NCI-H1092 treated with DMSO at 0.1 percent for 48 hours (cell line): ENCODE data around the gene PLA2G1B.

Source experiments
- DNase-seq: peaks from one replicate; lab custom pipeline; 2025; lab: John Stamatoyannopoulos, UW

The PLA2G1B gene

GRCh38 chr12:120324841-120325417 is 2.6 kb downstream of the PLA2G1B start:
- DNase-seq: no peak

GRCh38 chr12:120323772-120324171 is 3.8 kb downstream of the PLA2G1B start:
- DNase-seq: no peak

GRCh38 chr12:120321382-120322202 is 6.0 kb downstream of the PLA2G1B start:
- no peak for DNase-seq

GRCh38 chr12:120317224-120318105 is 10.1 kb downstream of the PLA2G1B start:
- peak; percentile 97 for DNase-seq

GRCh38 chr12:120316798-120317223 is 10.8 kb downstream of the PLA2G1B start:
- no peak for DNase-seq

- no peak for DNase-seq
Measured at GRCh38 chr12:120314220-120314619, 13.4 kb downstream of the PLA2G1B start.

GRCh38 chr12:120301962-120302815 is 25.4 kb downstream of the PLA2G1B start, which contains the start of gene SIRT4:
SIRT4 (plus strand) TSS chr12:120302321; CDS start chr12:120303562, 1,241 bp downstream.
- peak; percentile 88 for DNase-seq

GRCh38 chr12:120292661-120293531 is 34.7 kb downstream of the PLA2G1B start, which contains the start of gene RNU4-1:
RNU4-1 (minus strand) TSS chr12:120293237.
- DNase-seq: peak; percentile 88

- DNase-seq: peak; percentile 52
Measured at GRCh38 chr12:120292411-120292660, 35.2 kb downstream of the PLA2G1B start.

GRCh38 chr12:120290609-120291305 is 36.8 kb downstream of the PLA2G1B start:
- peak; percentile 2 for DNase-seq

- DNase-seq: no peak
Measured at GRCh38 chr12:120287491-120287890, 40.1 kb downstream of the PLA2G1B start.

GRCh38 chr12:120286768-120287490 is 40.6 kb downstream of the PLA2G1B start:
- no peak for DNase-seq

- no peak for DNase-seq
Measured at GRCh38 chr12:120284381-120284780, 43.2 kb downstream of the PLA2G1B start.

GRCh38 chr12:120283318-120283717 is 44.3 kb downstream of the PLA2G1B start:
- DNase-seq: no peak

GRCh38 chr12:120278137-120279069 is 49.2 kb downstream of the PLA2G1B start:
- DNase-seq: no peak

- no peak for DNase-seq
Measured at GRCh38 chr12:120276734-120277133, 50.8 kb downstream of the PLA2G1B start.
